Neural crest cell (in vitro differentiated cells): ENCODE measurements around the gene ACER3. TPM values are rescaled to one million over a fixed set of nuclear protein-coding genes. Genes with fewer than 3 reads are reported as not detected.
"Not testable (repeated sequence)": the region's sequence is repeated elsewhere in the genome, so short reads cannot be mapped to it uniquely, and the experiment has no call there.

Experiments
- DNase-seq: peaks from one replicate; pipeline ENCODE4 v3.0.0; 2021; ENCODE audit warnings: low read depth, mixed read lengths, low spot score
- H3K27ac Mint-ChIP-seq: one replicate; pipeline ENCODE4 v1.8.0; 2021; ENCODE audit warnings: mild to moderate bottlenecking, mixed read lengths; ENCODE audit not compliant: unreplicated experiment
- H3K27me3 Mint-ChIP-seq: 2 replicates; pipeline ENCODE4 v1.8.0; 2021; ENCODE audit warnings: low read depth, mild to moderate bottlenecking, mixed read lengths
- H3K36me3 Mint-ChIP-seq: 2 replicates; pipeline ENCODE4 v1.8.0; 2021; ENCODE audit warnings: low read depth, mild to moderate bottlenecking, mixed read lengths
- H3K4me1 Mint-ChIP-seq: 2 replicates; pipeline ENCODE4 v1.8.0; 2021; ENCODE audit warnings: mixed read lengths
- H3K4me3 Mint-ChIP-seq: one replicate; pipeline ENCODE4 v1.8.0; 2021; ENCODE audit warnings: mild to moderate bottlenecking, mixed read lengths
- H3K9me3 Mint-ChIP-seq: 2 replicates; pipeline ENCODE4 v1.8.0; 2021; ENCODE audit warnings: mixed read lengths
- total RNA-seq: library from RNA; stranded (reverse); gene quantifications from 2 replicates; pipeline ENCODE4 v1.2.1, GENCODE V29; 2021
- TF ChIP-seq, protein P1 (sequence below): fragments of 200-600 bp; sonication (generic); conservative IDR thresholded peaks from 2 replicates; pipeline ENCODE4 v1.5.0; 2021; ENCODE audit warnings: antibody characterized with exemption, mild to moderate bottlenecking

ACER3 gene
- total RNA-seq, 1 donor from 2014 or later: 19.0 TPM

GRCh38 chr11:77009533-77010160 is 148.9 kb downstream of the ACER3 start:
- TF ChIP-seq, protein P1, sequence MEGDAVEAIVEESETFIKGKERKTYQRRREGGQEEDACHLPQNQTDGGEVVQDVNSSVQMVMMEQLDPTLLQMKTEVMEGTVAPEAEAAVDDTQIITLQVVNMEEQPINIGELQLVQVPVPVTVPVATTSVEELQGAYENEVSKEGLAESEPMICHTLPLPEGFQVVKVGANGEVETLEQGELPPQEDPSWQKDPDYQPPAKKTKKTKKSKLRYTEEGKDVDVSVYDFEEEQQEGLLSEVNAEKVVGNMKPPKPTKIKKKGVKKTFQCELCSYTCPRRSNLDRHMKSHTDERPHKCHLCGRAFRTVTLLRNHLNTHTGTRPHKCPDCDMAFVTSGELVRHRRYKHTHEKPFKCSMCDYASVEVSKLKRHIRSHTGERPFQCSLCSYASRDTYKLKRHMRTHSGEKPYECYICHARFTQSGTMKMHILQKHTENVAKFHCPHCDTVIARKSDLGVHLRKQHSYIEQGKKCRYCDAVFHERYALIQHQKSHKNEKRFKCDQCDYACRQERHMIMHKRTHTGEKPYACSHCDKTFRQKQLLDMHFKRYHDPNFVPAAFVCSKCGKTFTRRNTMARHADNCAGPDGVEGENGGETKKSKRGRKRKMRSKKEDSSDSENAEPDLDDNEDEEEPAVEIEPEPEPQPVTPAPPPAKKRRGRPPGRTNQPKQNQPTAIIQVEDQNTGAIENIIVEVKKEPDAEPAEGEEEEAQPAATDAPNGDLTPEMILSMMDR: no peak
- no peak overlapping the region for H3K4me3 Mint-ChIP-seq
- no peaks in the 10 kb centered on the region for H3K4me1 Mint-ChIP-seq
- H3K9me3 Mint-ChIP-seq: no peaks in the 10 kb centered on the region
- no peaks in the 10 kb centered on the region for H3K27me3 Mint-ChIP-seq
- H3K36me3 Mint-ChIP-seq: no peaks in the 10 kb centered on the region
- no peak overlapping the region for H3K27ac Mint-ChIP-seq
- DNase-seq: no peak

GRCh38 chr11:77014669-77015068 is 154.0 kb downstream of the ACER3 start:
- H3K9me3 Mint-ChIP-seq: no peaks in the 10 kb centered on the region
- H3K27ac Mint-ChIP-seq: no peak overlapping the region
- peaks cover 6% of the 10 kb centered on the region for H3K36me3 Mint-ChIP-seq
- H3K4me1 Mint-ChIP-seq: peaks cover 3% of the 10 kb centered on the region
- TF ChIP-seq, protein P1: no peak
- no peak for DNase-seq
- no peaks in the 10 kb centered on the region for H3K27me3 Mint-ChIP-seq
- no peak overlapping the region for H3K4me3 Mint-ChIP-seq

- not testable (repeated sequence) for H3K9me3 Mint-ChIP-seq, H3K4me3 Mint-ChIP-seq
Observed at GRCh38 chr11:77018396-77018924, 157.7 kb downstream of the ACER3 start.

GRCh38 chr11:77019976-77020595 is 159.4 kb downstream of the ACER3 start:
- H3K27me3 Mint-ChIP-seq: no peaks in the 10 kb centered on the region
- no peak for DNase-seq
- H3K9me3 Mint-ChIP-seq: no peaks in the 10 kb centered on the region
- H3K27ac Mint-ChIP-seq: no peak overlapping the region
- no peak overlapping the region for H3K4me3 Mint-ChIP-seq
- TF ChIP-seq, protein P1: no peak
- peaks cover 3% of the 10 kb centered on the region for H3K4me1 Mint-ChIP-seq
- H3K36me3 Mint-ChIP-seq: peaks cover 6% of the 10 kb centered on the region

More at GRCh38 chr11:77018396-77018924, 157.7 kb downstream of the ACER3 start:
- H3K4me1 Mint-ChIP-seq, H3K27me3 Mint-ChIP-seq, H3K36me3 Mint-ChIP-seq, DNase-seq, H3K27ac Mint-ChIP-seq: not testable (repeated sequence)

- Mint-ChIP-seq H3K27me3 (no peaks in the 10 kb centered on the region), H3K9me3 (no peaks in the 10 kb centered on the region), H3K27ac (no peak overlapping the region), H3K4me1 (no peaks in the 10 kb centered on the region), H3K36me3 (peaks cover 6% of the 10 kb centered on the region), H3K4me3 (no peak overlapping the region)
- no peak for DNase-seq
- TF ChIP-seq, protein P1: no peak
Observed at GRCh38 chr11:77020734-77021133, 160.0 kb downstream of the ACER3 start.

DNA sequence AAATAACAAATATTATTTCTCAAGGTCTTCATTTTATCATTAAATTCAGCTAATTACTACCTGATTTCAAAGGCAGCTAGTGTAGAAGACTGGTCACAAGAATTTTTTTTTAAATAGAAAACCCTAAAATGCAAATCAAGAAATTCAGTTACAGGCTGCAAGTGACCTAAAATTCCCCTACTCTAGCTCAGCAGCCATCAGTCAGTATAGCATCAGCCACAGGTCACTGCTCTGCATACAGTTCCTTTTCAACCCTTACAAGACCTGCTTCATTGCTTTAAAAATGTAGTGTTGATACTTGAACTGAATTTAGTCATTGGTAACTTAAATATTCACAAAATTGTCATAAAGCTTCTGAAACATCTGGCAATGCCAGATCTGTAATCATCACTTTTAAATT is 164.0 kb downstream of the ACER3 start:
- Mint-ChIP-seq H3K36me3 (no peaks in the 10 kb centered on the region), H3K27me3 (peaks cover 3% of the 10 kb centered on the region), H3K27ac (no peak overlapping the region), H3K9me3 (no peaks in the 10 kb centered on the region), H3K4me3 (no peak overlapping the region), H3K4me1 (no peaks in the 10 kb centered on the region)
- TF ChIP-seq, protein P1: no peak
- no peak for DNase-seq
